Suprapubic skin (tissue), 3 donors: ENCODE results near the gene PDE2A.

Source experiments
- POLR2A ChIP-seq, 2 donors: fragments of 450-650 bp; IDR thresholded peaks; one replicate each; pipeline ENCODE4 v1.6.1; 2017; ENCODE audit warnings: antibody characterized with exemption in 2 of 2, mild to moderate bottlenecking in 2 of 2, moderate library complexity in 2 of 2
- TF ChIP-seq, protein P1 (sequence below), 2 donors: fragments of 200-600 bp in 1 of 2; fragments of 450-650 bp in 1 of 2; sonication (generic) in 1 of 2; IDR thresholded peaks; one replicate each; pipeline ENCODE4 v1.5.1; 2016 to 2019; ENCODE audit warnings: antibody characterized with exemption in 2 of 2, mild to moderate bottlenecking in 1 of 2, moderate library complexity in 1 of 2

- TF ChIP-seq, protein P1, sequence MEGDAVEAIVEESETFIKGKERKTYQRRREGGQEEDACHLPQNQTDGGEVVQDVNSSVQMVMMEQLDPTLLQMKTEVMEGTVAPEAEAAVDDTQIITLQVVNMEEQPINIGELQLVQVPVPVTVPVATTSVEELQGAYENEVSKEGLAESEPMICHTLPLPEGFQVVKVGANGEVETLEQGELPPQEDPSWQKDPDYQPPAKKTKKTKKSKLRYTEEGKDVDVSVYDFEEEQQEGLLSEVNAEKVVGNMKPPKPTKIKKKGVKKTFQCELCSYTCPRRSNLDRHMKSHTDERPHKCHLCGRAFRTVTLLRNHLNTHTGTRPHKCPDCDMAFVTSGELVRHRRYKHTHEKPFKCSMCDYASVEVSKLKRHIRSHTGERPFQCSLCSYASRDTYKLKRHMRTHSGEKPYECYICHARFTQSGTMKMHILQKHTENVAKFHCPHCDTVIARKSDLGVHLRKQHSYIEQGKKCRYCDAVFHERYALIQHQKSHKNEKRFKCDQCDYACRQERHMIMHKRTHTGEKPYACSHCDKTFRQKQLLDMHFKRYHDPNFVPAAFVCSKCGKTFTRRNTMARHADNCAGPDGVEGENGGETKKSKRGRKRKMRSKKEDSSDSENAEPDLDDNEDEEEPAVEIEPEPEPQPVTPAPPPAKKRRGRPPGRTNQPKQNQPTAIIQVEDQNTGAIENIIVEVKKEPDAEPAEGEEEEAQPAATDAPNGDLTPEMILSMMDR (IDR thresholded peaks at IDR 0.05) = no peak
- TF ChIP-seq POLR2A (IDR thresholded peaks at IDR 0.05) = no peak
These were observed 93.2 kb downstream of the PDE2A start for GRCh38 chr11:72581067-72581466.
